PFSK-1 (cell line): Measurements from ENCODE around the gene SLC13A3.

Source experiments
- POLR2AphosphoS5 ChIP-seq: IDR thresholded peaks from 2 replicates; pipeline ENCODE4 v1.6.1; 2012; ENCODE audit warnings: low read depth, mild to moderate bottlenecking, control low read depth, low read length, moderate library complexity
- REST ChIP-seq, 2 experiments: IDR thresholded peaks; 2 replicates each; pipeline versions ENCODE4 v1.6.1 to v1.8.0; 2011 to 2012; ENCODE audit warnings: low read depth in 2 of 2, low read length in 2 of 2, control low read depth in 1 of 2, inconsistent platforms in 1 of 2, mild to moderate bottlenecking in 1 of 2, moderate library complexity in 1 of 2; ENCODE audit not compliant: insufficient read depth in 1 of 2
- SIN3A ChIP-seq: IDR thresholded peaks from 2 replicates; pipeline ENCODE4 v1.6.1; 2012; ENCODE audit warnings: mild to moderate bottlenecking, low read length, moderate library complexity, borderline replicate concordance; ENCODE audit not compliant: insufficient read depth
- TAF1 ChIP-seq: IDR thresholded peaks from 2 replicates; pipeline ENCODE4 v1.6.1; 2012; ENCODE audit warnings: low read length, control low read depth, borderline replicate concordance; ENCODE audit not compliant: insufficient read depth

DNA sequence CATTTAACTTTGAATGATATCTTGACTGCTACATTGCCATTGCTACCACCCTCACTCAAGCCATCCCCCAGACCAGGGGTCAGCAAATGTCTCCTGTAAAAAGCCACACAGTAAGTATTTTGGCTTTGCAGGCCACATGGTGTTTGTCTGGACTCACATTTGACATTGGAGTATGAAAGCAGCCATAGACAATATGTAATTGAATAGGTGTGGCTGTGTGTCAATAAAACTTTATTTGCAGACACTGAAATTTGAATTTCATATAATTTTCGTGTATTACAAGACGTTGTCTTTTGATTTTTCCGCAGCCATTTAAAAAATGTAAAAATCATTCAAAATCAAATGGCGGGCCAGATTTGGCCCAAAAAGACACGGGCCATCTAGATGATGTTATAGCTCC is 64.5 kb downstream of the SLC13A3 start:
- TF ChIP-seq POLR2AphosphoS5 (no peak), TAF1 (no peak), REST (IDR thresholded peaks at IDR 0.05; ENCODE audit: insufficient read depth in 1 of 2, low read depth in 2 of 2, low read length in 2 of 2) (no peak), SIN3A (no peak)
